RKO (cell line): ENCODE data around the gene KCNMB1.

Source experiments
- DNase-seq: peaks from one replicate; pipeline ENCODE4 v3.0.0-alpha.2; 2016; ENCODE audit warnings: low spot score

KCNMB1 gene

GRCh38 chr5:170388818-170389549 is at the start of gene KCNMB1:
TSS of gene KCNMB1 (minus strand) at chr5:170389367. CDS start at chr5:170385447, 3,920 bp downstream.
- no peak for DNase-seq

GRCh38 chr5:170438581-170438980 is 49.4 kb upstream of the KCNMB1 start:
- no peak for DNase-seq

GRCh38 chr5:170437621-170438375 is 48.6 kb upstream of the KCNMB1 start:
- no peak for DNase-seq

- no peak for DNase-seq
These were observed 47.2 kb upstream of the KCNMB1 start for GRCh38 chr5:170436335-170436734.

- peak; percentile 54 for DNase-seq
These were observed 45.9 kb upstream of the KCNMB1 start for GRCh38 chr5:170434966-170435605.

- no peak for DNase-seq
These were observed 43.5 kb upstream of the KCNMB1 start for GRCh38 chr5:170432669-170433068.

- DNase-seq = no peak
These were observed 42.4 kb upstream of the KCNMB1 start for GRCh38 chr5:170431571-170431970.

GRCh38 chr5:170430866-170431437 is 41.8 kb upstream of the KCNMB1 start:
- DNase-seq = no peak

- no peak for DNase-seq
These were observed 41.1 kb upstream of the KCNMB1 start for GRCh38 chr5:170430256-170430655.

- no peak for DNase-seq
These were observed 39.8 kb upstream of the KCNMB1 start for GRCh38 chr5:170429014-170429413.

GRCh38 chr5:170427672-170428236 is 38.6 kb upstream of the KCNMB1 start:
- DNase-seq = no peak

- DNase-seq = no peak
These were observed 37.6 kb upstream of the KCNMB1 start for GRCh38 chr5:170426786-170427185.

- DNase-seq = no peak
These were observed 37.1 kb upstream of the KCNMB1 start for GRCh38 chr5:170426149-170426767.

- no peak for DNase-seq
These were observed 36.6 kb upstream of the KCNMB1 start for GRCh38 chr5:170425731-170426130.

- DNase-seq = no peak
These were observed 35.5 kb upstream of the KCNMB1 start for GRCh38 chr5:170424629-170425028.

GRCh38 chr5:170423692-170424091 is 34.5 kb upstream of the KCNMB1 start:
- no peak for DNase-seq

GRCh38 chr5:170421826-170422225 is 32.7 kb upstream of the KCNMB1 start:
- no peak for DNase-seq

GRCh38 chr5:170420806-170421412 is 31.7 kb upstream of the KCNMB1 start:
- DNase-seq = peak; percentile 68

GRCh38 chr5:170419643-170420042 is 30.5 kb upstream of the KCNMB1 start:
- no peak for DNase-seq

GRCh38 chr5:170418736-170419135 is 29.6 kb upstream of the KCNMB1 start:
- DNase-seq = no peak

- DNase-seq = no peak
These were observed 27.4 kb upstream of the KCNMB1 start for GRCh38 chr5:170416526-170416925.
